GM15510 (cell line): ENCODE results near the gene MAGIX.

ENCODE experiments used
- POLR2A ChIP-seq: IDR thresholded peaks from 3 replicates; pipeline ENCODE4 v1.6.1; 2011; ENCODE audit warnings: borderline replicate concordance; ENCODE audit not compliant: insufficient read length; ENCODE audit errors: extremely low read depth

MAGIX gene

DNA sequence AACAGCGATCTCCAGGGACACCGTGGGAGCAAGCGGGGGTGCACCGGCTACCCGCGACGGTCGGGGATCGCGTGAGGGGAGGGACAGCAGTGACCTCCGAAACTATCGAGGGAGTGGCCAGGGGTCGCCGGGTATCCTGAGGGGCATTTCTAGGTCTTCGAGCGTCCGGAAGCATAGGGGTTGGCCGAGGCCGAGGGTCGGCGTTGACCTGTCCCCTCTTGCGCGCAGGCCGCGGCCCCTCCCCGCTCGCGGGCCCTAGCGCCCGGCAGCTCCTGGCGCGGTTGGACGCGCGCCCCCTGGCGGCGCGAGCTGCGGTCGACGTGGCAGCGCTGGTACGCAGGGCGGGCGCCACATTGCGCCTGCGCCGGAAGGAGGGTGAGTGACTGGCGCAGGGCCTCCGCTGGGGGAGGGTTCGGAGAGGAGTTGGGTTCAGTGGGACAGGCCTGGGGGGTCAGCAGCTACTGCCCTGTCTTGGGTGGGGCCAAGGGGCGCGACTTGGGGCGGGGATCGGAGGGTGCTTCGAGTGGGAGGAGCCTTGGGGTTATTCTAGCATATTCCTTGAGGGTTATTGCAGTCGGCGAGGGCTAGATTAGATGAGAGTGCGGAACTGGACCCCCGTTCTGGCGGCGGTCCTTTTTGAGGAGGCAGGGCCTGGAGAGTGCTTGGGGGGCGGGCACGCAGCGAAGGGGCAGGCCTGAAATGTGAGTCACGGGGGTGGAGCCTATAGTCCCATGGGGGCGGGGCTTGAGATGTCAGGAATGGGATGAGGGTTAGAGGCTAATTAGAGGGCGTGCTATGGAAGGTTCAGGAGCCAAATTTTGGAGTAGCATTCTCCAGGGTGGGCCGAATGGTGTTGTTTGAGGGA is 1.2 kb downstream of the MAGIX start:
- TF ChIP-seq POLR2A: peak; percentile 46

- TF ChIP-seq POLR2A: no peak
Measured at GRCh38 chrX:49164589-49165360, 2.2 kb downstream of the MAGIX start.

DNA sequence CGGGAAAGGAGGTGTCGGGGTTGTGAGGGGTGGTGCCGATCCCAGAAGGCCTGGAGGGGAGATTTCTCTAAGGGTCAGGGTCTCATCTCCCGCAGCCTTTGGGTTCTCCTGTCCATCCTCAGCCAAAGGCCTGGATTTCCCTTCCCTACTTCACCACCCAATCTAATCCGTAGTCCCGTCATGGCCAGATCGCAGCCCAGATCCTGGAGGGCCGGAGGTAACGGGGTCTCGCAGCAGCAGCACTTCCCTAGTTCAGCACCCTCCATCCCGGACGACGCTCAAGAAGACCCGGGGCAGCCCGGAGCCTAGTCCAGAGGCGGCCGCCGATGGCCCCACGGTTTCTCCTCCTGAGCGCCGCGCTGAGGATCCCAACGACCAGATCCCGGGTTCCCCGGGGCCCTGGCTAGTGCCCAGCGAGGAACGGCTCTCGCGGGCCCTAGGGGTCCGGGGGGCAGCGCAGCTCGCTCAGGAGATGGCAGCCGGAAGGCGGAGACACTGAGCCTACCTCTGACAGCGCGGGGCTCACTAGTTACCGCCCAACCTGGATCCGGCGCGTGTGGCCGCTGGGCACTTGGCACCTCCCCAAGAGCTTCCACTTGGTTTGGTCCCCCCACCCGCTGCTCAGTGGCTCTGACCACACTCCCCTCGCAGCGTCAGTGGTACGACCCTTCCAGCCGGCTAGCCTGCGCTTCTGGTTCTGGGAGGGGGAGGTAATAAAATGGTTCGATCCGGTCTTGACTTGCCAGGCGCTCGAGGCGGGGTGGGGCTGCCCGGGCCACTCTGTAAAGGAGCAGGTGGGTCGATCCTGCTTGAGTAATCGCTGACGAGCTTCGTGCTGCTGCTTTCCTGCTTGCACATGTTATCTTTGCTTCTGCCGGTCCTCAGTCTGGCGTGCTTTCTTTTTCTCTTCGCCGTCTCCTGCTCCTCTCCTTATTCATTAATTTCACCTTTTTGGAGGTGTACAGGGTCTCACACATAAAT is 3.6 kb downstream of the MAGIX start:
- TF ChIP-seq POLR2A: peak; percentile 38

DNA sequence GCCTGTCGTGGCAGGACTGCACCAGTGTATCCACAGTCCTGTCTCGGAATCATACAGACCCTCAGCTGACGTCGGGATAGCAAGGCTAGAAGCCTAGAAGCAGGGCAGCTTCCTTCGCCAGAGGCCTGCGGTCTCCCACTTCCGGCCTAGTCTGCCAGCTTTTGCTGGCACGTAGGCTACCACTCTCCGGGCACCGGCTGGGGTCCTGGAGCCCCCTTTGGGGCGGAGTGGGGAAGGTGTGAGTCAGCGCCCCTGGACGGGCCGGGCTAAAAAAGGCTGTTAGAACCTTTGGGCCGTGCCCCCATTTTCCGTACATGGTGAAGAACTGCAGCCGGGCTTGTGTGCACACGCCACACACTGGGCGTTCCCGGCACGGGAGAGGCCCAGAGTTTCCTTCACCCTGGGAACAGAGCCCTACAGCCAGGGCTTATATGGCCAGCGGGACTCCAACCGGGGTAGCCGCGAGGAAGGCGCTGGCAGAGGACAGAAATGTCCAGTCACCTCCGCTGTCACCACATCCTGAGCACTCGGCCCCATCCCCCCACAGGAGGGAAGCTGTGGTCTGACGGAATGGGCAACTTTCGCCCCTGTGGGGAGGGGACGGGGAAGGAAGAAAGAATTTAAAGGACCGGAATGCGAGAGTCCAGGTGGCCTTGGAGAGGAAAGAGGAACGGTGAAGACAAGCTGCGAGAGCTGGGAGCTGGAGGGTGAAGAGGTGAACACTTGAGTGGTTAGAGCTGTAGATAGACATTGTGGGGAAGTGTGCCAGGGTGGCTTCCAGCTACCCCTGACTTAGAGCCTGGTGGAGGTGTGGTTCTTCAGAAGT is 4.6 kb downstream of the MAGIX start:
- TF ChIP-seq POLR2A: peak; percentile 23

GRCh38 chrX:49167740-49168108 is 5.2 kb downstream of the MAGIX start:
- no peak for TF ChIP-seq POLR2A

GRCh38 chrX:49171752-49172279 is 9.3 kb downstream of the MAGIX start, which contains the start of gene PLP2:
Gene PLP2, plus strand, starts transcription at chrX:49171898. Its CDS starts 103 bp downstream, at chrX:49172001.
- peak; percentile 56 for TF ChIP-seq POLR2A

GRCh38 chrX:49172280-49172780 is 9.8 kb downstream of the MAGIX start:
- no peak for TF ChIP-seq POLR2A

GRCh38 chrX:49174723-49175122 is 12.2 kb downstream of the MAGIX start:
- no peak for TF ChIP-seq POLR2A

GRCh38 chrX:49175435-49176274 is 13.1 kb downstream of the MAGIX start:
- no peak for TF ChIP-seq POLR2A

DNA sequence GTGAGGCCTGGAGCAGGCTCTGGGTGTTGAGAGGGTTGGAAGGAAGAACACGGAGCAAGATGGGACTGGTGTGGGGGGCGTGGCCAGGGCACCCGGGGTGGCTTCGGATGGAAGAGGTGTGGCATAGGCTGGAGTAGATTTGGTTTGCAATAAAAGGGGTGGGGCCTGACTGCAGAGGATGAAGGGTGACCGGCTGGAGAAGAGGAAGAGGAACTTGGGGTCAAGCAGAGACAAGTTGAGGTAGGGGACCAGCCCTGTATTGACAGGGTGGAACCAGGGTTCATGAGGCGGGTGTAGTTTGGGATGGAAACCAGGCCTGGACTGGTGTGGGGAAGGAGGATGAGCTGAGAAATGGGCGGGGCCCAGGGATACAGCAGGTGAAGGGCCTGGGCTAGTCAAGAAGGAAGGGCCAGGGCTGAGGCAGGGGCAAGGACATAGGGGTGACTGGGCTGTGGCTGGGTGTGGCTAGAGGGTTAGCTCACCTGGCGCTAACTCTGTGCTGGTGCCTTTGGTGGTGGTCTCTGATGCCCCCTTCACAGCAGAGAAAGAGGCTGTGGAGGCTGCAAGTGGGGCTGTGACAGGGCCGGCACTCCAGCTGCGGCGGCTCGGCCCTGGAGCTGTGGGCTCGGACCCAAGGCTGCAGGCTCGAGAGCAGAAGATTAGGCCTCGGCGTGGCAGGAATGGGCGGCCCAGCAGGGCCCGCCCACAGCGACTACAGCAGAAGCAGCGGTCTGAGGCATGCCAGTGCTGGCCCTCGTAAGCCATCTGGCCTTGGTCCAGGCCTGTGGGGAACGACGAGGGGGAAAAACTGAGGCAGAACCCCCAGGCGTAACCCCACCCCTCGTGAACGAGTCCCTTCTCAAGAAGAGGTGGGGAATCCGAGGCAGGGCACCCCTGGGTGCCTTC is 14.1 kb downstream of the MAGIX start:
- TF ChIP-seq POLR2A: no peak

GRCh38 chrX:49177338-49177833 is 14.8 kb downstream of the MAGIX start:
- TF ChIP-seq POLR2A: no peak
